A204.1 (cell line): ENCODE measurements around the gene RNF121.
"Not testable (repeated sequence)": the region's sequence is repeated elsewhere in the genome, so short reads cannot be mapped to it uniquely, and the experiment has no call there.

Experiments
- FAIRE-seq: peaks from 2 replicates; lab custom pipeline; 2012; peaks lifted over from hg19 to GRCh38; lab: Jason Lieb, UNC

The RNF121 gene

DNA sequence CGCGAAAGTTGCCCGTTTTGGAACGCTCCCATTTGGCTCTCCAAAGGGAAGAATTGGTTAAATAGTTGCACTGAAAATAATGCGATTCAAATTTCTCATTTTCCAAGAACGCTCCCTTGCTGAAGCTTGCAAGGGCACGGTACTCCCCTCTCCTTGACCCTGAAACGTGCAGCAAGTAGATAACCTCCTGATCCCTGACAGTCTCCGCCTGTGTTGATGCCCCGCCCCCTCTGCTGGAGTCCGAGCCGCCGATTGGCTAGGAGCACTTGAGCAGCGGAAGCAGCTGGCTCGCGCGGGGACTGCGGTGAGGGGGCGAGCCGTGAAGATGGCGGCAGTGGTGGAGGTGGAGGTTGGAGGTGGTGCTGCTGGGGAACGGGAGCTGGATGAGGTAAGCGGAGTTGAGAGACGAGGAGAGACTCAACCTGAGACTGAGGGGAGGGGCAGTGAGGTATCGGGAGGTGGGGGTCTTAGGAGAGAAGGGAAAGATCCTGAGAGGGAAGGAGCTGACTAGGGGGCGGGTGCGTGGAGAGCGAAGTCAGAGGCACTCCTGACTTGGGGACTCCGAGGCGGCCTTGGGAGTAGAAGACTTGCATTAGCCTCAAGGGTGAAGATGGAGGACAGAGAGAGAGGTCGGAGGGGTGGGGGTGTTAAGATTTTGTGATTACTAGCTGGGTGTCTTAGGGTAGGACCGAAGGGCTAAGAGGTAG lies at the start of gene RNF121:
Gene RNF121 (plus strand): TSS at position 310 of the 707 bp plus-strand sequence. CDS start 16 bp downstream, at position 326.
- FAIRE-seq: peak; percentile 21

DNA sequence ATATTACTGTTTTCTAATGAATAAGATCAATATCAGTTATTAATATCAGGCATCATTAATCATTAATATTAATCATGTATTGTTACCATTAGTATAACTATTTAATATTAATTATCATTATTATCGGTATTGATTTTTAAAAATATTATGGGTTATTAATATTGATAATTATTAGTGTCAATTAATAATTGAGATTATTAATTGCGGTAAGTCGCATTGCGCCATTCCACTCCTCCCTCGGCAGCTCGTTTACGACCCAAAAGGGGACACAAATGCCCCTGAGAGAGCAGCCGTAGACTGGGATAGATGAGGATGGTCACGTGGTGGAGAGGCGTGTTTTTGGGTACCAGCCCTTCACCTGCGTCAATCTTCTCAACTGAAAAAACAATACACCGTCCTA lies 43.0 kb upstream of the RNF121 start:
- not testable (repeated sequence) for FAIRE-seq

DNA sequence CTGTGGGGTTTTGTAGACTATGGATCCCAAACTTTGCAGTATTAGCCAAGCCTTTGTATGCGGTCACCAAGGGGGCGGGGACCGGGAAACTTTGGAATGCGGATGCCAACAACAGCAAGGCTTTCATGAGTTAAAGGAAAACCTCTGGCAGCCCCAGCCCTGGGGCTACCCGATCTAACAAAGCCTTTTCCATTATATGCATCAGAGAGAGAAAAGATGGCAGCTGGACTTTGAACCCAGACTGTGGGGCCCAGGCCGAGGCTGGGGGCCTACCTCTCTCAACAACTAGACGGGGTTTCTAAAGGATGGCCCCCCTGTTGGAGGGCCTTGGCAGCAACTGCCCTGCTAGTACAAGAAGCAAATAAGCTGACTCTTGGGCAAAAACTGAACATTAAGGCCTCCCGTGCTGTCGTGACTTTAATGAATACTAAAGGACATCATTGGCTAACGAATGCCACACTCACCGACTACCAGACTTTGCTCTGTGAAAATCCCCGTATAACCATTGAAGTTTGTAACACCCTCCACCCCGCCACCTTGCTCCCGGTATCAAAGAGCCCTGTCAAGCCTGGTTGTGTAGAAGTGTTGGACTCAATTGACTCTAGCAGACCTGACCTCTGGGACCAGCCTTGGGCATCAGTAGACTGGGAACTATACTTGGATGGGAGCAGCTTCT lies 40.4 kb upstream of the RNF121 start:
- FAIRE-seq: not testable (repeated sequence)

DNA sequence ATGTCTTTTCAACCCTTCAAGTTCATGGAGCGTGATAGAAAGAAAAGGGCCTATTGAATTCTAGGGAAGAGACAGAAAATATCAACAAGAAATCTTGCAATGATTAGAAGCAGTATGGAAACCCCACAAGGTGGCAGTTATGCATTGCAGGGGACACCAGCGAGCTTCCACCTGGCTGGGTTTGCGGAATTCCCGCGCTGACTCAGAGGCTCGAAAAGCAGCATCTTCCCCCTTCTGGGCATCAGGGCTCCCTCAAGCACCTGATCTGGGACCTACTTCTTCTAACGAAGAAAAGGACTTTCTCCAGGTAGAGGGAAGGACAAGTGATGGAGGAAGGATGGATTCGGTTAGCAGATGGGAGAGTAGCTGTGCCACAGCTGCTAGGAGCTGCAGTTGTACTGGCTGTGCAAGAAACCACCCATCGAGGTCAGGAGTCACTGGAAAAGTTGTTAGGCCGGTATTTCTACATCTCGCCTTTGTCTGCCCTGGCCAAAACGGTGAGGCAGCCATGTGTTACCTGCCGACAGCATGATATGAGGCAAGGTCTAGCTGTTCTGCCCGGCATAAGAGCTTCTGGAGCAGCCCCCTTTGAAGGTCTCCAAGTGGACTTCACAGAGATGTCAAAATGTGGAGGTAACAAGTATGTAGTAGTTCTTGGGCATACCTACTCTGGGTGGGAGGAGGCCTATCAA lies 39.5 kb upstream of the RNF121 start:
- not testable (repeated sequence) for FAIRE-seq

DNA sequence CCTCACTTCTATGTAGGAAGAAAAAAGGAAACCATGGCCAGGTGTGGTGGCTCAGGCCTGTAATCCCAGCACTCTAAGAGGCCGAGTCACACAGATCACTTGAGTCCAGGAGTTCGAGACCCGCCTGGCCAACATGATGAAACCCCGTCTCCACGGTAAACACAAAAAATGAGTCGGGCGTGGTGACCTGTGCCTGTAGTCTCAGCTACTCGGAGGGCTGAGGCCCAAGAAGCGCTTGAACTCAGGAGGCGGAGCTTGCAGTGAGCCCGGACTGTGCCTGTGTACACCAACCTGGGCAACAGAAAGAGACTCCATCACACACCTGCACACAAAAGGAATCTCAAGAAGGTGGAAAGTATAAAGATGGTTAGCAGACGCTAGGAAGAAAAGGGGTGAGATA lies 32.9 kb upstream of the RNF121 start:
- FAIRE-seq: no peak

DNA sequence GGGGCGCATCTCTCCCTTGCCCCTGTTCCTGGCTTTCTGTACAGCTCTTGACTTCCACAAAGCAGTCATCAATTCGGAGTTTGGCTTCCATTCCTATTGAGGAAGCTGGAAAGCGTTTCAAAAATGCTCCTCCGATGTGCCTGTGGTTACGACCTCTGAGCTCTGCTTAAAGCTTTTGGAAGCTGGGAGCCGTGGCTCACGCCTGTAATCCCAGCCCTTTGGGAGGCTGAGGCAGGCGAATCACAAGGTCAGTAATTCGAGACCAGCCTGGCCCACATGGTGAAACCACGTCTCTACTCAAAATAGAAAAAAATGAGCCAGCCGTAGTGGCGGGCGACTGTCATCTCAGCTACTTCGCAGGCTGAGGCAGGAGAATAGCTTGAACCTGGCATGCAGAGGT lies 27.7 kb upstream of the RNF121 start:
- FAIRE-seq: not testable (repeated sequence)

DNA sequence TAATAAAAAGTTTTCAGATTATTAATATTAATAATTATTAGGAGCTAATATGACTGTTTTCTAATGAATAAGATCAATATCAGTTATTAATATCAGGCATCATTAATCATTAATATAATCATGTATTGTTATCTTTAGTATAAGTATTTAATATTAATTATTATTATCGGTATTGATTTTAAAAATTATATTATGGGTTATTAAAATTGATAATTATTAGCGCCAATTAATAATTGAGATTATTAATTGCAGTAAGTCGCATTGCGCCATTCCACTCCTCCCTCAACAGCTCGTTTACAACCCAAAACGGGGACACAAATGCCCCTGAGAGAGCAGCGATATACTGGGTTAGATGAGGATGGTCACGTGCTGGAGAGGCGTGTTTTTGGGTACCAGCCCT lies 20.6 kb upstream of the RNF121 start:
- FAIRE-seq: no peak

DNA sequence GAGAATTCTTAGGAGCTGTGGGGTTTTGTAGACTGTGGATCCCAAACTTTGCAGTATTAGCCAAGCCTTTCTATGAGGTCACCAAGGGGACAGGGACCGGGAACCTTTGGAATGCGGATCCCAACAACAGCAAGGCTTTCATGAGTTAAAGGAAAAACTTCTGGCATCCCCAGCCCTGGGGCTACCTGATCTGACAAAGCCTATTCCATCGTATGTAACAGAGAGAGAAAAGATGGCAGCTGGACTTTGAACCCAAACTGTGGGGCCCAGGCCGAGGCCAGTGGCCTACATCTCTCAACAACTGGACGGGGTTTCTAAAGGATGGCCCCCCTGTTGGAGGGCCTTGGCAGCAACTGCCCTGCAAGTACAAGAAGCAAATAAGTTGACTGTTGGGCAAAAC lies 18.1 kb upstream of the RNF121 start:
- FAIRE-seq: not testable (repeated sequence)

DNA sequence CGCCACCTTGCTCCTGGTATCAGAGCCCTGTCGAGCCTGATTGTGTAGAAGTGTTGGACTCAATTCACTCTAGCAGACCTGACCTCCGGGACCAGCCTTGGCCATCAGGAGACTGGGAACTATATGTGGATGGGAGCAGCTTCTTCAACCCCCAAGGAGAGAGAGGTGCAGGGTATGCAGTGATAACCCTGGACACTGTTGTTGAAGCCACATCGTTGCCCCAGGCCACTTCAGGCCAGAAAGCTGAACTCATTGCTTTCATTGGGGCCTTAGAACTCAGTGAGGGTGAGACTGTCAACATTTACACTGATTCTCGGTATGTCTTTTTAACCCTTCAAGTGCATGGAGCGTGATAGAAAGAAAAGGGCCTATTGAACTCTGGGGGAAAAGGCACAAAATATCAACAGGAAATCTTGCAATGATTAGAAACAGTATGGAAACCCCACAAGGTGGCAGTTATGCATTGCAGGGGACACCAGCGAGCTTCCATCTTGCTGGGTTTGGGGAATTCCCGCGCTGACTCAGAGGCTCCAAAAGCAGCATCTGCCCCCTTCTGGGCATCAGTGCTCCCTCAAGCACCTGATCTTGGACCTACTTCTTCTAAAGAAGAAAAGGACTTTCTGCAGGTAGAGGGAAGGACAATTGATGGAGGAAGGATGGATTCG lies 17.4 kb upstream of the RNF121 start:
- not testable (repeated sequence) for FAIRE-seq

DNA sequence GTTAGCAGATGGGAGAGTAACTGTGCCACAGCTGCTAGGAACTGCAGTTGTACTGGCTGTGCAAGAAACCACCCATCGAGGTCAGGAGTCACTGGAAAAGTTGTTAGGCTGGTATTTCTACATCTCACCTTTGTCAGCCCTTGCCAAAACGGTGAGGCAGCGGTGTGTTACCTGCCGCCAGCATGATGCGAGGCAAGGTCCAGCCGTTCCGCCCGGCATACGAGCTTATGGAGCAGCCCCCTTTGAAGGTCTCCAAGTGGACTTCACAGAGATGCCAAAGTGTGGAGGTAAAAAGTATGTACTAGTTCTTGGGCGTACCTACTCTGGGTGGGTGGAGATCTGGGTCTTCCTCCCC lies 16.9 kb upstream of the RNF121 start:
- FAIRE-seq: not testable (repeated sequence)

DNA sequence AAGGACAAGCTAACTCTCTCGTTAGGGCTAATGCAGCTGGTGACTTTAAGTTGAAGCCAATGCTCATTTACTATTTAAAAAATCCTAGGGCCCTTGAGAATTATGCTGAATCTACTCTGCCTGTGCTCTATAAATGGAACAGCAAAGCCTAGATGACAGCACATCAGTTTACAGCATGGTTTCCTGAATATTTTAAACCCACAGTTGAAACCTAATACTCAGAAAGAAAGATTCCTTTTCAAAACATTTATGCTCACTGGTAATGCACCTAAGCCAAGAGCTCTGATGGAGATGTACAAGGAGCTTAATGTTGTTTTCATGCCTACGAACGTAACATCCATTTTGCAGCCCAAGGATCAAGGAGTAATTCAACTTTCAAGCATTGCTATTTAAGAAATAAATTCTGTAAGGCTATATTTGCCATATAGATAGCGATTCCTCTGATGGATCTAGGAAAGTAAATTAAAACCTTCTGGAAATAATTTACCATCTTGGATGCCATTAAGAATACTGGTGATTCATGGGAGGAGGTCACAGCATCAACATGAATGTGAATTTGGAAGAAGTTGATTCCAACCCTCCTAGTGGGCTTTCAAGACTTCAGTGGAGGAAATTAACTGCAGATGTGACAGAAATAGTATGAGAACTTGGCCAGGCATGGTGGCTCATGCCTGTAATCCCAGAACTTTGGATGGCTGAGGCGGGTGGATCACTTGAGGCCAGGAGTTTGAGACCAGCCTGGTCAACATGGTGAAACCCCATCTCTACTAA lies 14.9 kb upstream of the RNF121 start:
- FAIRE-seq: no peak

DNA sequence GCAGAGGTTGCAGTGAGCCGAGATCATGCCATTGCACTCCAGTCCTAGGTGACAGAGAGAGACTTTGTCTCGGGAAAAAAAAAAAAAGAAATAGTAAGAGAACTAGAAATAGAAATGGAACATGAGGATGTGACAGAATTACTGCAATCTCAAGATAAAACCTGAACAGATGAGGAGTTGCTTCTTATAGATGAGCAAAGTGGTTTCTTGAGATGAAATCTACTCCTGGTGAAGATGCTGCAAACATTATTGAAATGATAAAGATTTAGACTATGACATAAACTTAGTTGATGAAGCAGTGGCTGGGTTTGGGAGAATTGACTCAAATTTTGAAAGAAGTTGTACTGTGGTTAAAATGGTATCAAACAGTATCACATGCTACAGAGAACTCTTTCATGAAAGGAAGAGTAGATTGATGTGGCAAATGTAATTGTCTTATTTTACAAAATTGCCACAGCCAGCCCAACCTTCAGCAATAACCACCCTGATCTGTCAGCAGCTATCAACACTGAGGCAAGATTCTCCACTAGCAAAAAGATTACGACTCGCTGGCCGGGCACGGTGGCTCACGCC lies 14.1 kb upstream of the RNF121 start:
- no peak for FAIRE-seq

DNA sequence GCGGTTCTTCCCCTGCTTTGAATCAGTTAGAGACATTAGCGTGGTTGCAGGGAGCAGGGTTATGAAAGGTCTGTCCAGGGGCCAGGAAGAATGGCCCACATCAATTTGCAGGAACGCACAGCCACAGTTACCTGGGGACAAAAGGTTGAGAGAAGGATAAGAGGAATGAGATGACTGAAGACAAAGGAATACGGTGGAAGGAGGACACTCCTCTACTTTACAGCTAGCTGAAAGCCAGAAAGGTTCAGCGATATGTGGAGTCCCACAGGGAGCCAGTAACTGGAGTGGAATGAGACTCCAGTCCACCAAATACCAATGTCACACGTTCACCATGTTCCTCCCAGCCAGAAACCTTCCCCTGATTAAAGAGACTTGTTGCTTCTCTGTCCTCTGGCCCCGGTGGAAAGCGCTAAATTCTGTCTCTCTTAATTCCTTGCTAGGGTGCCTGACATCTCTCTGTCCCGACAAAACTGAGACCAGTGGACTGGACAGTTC lies 11.2 kb upstream of the RNF121 start:
- FAIRE-seq: no peak

DNA sequence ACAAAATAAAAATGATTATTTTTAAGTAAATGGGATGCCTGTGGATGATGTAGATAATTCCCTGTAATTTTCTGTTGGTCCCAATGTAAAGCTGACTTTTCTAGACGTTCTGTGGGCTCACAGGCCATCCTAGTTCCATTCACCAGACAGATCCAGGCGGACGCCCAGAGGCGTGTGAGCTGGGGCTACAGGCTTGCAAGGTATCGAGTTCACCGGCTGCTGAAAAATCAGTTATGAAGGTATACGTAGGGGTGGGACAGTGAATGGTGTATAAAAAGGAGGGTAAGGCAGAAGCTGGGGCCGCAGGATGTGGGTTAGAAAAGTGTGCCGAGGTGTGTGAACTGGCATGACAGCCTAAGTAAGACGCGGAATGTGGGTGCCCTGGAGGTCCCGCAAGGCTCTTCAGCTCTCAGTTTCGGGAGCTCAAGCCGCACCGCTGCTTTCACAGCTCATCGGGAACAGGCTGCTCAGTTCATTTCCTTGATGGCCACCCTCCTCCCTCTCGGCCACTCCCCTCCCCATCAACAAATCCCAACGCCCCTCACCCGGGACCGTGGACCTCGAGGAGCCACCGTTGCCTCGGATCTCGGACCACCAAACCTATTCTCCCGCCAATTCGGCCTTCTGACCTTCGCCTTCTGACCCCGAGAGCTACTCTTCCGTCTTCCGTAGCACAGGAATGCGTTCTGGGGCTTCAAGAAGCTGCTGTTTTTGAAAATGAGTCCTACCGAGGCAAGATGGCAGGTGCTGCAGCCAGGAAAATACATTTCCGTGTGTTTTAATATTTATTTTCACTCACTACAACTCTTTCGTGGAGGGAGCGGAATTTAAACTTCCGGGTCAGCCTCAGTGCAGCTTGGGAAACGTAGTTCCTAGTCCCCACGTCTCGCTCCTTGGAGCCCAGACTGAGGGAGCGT lies 768 bp upstream of the RNF121 start, which contains the start of gene XNDC1N:
Gene XNDC1N (minus strand): TSS at position 775 of the 917 bp plus-strand sequence. CDS start 5,241 bp downstream, outside the sequence.
- FAIRE-seq: no peak

DNA sequence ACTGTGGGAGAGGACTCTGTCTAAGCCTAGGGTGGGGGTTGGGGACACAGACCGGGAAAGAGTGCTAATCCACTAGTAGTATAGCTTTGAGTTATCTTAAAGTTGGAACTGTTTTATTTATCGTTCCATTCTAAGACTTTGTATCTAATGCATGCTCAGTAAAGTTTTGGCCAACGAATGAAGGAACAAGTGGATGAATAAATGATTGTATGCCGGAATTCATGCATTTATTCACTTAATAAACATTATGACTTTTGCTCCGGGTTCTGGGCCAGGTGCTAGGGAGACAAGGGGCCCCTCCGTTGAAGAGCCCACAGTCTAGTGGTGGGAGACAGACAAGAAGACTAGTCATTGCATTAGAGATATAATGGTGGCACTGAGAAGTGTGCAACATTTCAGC lies 645 bp downstream of the RNF121 start:
- FAIRE-seq: no peak

DNA sequence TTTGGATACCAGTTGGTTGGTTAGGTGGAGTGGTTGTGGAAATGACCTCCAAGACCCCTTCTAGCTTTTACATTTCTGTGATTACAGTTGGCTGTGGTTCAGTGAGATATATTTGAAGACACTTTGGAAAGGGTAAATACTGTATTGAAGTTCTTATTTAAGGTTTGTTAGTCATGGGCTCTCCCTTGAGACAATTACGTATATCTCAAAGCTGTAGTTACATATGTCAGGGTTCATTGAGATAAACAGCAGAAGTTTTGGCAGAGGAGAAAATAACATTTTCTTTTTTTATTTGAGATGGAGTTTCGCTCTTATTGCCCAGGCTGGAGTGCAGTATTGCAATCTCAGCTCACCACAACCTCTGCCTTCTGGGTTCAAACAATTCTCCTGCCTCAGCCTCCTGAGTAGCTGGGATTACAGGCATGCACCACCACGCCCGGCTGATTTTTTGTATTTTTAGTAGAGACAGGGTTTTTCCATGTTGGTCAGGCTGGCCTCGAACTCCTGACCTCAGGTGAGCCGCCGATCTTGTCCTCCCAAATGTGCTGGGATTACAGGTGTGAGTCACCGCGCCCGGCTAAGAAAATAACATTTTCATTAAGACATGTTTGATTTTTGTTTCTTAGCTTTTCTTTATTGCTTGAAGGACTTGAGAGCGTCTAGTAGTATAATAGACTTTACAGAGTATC lies 1.9 kb downstream of the RNF121 start:
- no peak for FAIRE-seq

DNA sequence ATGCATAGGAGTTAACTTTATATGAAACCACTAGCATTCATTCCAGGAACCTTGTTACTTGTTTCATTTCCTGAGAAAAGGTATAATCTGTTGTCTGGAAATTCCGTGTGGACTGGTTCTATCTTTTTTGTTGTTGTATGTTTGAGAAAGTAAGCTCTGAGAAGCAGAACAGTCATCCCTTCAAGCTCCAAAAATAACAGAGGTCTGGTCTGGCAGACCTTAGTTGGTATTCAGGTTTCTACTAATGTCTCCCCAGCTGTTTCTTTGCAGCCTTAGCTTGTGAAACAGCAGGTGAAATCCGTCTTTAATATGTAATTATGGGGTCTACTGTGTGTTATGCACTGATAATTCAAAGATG lies 2.4 kb downstream of the RNF121 start:
- no peak for FAIRE-seq

DNA sequence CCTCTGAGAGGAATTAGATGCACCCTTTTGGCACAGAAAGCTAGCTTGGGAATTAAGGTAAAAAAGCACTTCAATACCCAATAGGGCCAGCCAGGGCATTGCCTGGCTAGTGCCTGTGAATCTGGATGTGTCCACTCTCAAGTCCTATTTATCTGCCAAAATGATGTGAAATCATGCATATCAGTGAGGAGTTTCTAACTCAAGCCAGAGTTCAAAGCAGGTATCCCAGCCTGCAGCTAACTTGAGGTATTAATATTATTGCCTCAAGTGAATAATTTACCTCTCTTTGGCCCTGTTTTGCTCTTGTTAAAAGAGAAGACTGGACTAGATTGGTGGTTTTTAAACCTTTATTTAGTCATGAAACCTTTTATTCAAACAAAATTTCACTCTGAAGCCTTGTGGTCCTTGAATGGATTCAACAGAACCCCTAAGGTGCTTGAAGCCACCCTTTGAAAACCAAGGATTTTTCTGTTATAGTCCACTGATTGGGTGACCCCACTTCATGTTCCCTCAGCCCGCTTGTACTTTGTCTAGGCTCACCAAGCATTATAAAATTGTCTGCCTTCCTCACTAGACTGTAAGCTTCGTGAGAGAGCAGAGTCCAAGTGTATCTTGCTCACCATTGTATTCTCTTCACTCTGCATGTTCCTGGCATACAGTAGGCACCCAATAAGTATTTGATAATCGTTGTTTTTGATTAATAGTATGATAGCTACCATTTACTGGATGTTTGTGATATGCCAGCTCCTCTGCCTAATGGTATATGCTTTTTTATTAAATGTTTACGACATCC lies 4.5 kb downstream of the RNF121 start:
- FAIRE-seq: no peak

DNA sequence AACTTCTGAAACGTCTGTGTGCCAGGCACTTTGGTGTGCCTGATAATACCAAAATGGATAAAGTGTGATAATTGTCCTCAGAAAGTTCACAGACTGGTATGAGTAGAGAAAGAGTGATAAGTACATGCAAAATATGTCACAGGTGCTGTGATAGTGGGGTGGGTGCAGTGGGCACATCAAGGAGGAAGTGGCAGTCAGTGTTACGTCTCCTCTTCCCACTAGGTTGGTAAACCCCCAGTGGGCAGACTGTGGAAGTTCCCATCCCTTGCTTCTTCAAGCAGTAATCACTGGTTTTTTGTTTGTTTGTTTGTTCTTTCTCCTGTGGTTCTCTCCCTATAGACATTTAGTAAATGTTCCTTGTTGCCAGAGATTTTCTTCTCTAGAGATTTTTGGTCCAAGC lies 5.4 kb downstream of the RNF121 start:
- FAIRE-seq: no peak
